HG03469 (cell line): ENCODE results near the gene HOXB8.

Source experiments
- ATAC-seq: cut with Tn5 transposase; IDR thresholded peaks from one replicate; pipeline ENCODE4 v1.9.1; 2021; ENCODE audit warnings: mild to moderate bottlenecking, moderate library complexity, moderate number of reproducible peaks; ENCODE audit not compliant: unreplicated experiment

The HOXB8 gene

DNA sequence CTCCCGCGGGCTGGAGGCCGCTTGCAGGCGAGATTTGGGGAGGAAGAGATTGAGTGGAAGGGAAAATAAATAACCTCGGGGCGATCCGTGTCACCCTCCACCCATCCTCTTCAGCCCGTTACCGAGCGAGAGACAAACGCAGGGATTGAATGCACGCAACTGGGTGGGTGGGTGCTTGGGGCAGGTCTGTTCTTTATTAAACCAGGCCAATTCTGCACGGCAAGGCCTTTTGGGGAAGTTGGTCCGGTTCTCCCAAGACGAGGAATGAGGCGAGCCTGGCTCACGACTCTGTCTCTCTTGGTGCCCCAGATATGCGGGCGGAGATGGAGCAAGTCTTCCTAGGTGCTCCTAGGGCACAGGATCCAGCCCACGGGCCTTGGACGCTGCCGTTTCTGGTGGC, 3.9 kb downstream of the HOXB8 start:
- no peak for ATAC-seq

DNA sequence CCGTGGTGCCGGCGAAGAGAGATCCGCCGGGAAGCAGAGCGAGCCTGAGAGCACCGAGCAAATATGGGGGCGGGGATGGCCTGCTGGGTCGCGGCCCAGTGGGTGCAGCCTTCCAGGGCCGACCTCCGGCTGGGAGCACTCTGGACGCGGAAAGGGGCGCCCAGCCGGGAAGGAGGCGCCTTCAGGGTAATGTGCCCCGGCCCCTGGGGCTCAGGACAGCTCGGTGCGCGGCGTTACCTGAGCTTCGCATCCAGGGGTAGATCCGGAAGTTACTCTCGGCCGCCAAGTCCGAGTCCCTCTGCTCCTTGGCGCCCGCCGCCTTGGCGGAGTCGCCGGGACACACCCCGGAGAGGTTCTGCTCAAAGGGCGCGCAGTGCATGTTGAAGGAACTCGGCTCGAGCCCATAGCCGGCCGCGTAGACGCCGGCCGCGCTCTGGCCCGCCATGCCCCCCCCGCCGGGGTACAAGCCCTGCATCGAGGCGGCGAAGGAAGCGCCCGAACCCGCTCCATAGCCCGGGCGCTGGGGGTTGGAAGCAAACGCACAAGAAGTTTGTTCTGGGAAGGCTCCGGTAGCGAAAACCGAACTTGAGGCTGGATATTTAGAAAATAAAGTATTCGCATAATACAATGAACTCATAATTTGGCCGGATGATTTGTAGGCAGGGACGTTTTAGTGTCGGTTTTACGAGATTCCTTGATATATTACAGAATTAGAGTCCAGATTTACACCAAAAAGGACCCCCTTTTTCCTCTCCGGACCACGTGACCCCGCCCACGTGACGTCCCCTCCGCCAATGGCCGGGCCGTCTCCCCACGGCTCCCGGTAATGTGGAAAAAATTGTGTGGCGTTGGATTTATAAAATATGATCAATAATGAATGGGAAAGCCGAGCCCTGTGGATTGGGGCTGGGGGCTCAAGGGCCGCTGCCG, 4.5 kb downstream of the HOXB8 start, which contains the start of gene HOXB7:
HOXB7 (minus strand) TSS at position 736 of the 930 bp plus-strand sequence; CDS start at position 637, 99 bp downstream.
- no peak for ATAC-seq

DNA sequence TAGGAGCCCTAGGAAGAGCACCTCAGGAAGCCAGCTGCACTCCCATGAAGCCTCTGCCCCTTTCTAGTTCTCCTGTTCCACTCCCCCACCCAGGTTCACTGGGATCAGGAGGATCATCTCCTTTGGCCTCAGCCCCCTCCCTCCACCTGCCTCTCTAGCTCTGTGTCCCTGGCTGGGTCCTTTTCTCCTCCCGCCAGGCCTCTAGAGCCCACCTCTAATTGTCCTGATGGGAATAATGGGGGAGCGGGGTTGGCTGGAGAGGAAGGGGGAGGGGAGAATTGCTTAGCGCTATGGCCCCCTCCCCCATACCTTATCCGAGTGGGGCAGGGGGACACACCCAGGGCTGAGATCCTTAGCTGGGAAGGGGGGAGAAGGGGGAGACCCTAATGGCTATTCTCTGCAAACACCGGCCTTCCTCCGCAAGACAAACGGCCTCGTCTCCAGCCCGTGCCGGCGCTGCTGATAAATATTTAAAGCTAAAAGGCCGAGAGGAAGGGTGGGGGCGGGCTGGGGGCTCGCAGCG, 5.3 kb downstream of the HOXB8 start:
- no peak for ATAC-seq

DNA sequence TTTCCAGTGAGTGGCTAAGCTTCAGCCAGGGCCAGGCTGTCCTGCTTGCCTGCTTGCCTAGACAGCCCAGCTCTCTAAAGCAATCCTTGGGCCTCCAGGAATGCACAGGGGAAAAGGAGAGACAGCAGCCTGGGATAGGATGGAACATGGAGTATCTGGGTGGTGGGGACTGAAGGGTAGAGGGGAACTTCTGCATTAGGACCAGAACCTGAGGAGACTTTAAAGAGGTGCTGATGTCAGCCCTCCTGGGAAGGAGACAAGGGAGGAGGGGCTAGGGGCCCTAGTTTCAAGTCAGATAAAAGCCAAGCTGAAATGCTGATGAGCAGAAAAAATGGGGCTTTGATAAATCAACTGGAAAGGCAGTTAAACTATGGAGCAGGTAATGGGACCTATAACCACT, 6.1 kb downstream of the HOXB8 start:
- ATAC-seq = no peak

DNA sequence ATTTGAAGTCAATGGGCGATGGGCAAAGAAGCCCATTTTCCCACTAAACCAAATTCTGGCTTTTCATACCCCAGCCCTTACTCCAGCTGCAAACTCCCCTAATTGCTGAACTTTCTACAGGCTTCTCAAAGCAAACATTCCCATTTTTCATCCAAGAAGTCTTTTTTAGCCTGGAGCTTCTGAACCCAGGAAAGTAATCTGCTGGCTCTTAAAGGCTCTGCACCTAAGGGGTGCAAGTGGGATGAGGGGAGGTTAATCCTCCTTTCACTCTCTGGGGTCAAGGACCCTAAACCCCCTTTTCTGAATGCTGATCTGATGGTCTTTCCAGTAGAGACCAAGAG, 6.6 kb downstream of the HOXB8 start:
- ATAC-seq = no peak

DNA sequence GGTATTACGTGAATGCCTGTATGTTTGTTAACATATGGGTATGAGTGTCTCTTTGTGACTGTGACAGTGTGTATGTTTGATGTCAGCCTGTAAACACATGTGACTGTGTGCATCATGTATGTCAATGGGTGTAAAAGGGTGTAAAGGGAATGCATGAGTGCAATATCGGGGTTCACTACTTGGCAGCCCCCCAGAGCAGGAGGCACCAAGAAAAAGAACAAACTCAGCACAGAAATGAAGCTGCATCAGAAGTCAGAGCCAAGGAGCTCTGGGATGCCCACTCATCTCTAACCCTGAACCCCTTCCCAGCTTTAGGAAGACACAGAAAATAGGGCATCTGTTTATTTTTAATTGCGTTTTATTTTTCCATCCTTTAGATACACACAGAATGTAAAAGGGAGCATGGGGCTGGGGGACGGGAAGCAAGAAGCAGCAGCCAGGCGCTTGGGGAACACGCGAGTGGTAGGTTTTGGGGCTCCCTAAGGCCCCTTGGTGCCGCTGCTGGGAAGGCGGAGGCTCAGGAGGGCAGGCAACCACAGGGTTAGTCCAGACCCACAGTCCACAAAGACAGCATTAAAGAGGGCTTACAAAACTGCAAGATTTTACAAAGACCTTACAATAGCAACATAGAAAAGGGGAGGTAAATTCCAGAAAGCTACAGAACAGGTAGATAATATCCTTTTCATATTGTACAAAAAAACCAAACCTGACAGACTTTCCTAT, 8.0 kb downstream of the HOXB8 start:
- ATAC-seq = no peak

DNA sequence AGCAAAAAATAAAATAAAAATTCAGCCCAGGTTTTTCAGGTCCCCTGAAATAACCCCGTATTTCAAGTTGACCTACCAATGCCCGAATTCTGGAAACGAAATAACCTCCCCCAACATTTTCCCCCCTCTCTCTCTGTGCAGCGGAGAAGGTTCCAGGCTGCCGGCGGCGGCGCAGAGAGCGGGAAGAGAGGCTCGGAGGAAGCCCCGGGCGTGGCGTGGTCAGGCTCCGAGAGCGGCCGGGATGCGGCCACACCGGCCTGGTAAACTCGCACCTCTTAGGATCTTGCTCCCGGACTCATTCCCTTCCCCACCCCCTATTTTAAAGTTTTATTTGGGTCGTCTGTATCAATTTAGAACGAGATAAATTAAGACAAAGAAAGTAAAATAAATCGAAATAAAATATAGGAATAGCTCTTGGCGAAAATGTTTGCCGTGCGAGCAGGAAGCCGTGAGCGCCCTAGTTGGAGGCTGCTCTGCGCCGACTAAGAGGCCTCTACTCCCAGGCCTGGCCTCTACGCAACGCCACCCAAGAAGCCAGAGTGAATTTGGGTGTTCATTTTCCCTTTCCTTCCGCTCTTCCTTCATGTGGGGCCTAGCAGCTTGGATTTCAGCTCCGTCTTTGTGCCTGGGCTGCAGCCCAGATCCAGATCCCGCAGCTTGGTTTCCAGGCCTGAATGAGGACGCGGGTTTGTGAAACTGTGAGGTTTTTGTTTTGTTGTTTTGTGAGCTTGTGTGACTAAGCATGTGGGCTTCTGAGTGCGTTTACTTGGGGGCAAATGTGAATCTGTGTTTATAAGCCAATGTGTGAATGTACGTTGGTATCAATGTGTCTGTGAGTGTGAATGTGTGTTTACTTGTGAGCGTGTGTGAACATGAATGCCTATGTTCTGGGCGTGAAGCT, 8.9 kb downstream of the HOXB8 start:
- ATAC-seq = no peak

DNA sequence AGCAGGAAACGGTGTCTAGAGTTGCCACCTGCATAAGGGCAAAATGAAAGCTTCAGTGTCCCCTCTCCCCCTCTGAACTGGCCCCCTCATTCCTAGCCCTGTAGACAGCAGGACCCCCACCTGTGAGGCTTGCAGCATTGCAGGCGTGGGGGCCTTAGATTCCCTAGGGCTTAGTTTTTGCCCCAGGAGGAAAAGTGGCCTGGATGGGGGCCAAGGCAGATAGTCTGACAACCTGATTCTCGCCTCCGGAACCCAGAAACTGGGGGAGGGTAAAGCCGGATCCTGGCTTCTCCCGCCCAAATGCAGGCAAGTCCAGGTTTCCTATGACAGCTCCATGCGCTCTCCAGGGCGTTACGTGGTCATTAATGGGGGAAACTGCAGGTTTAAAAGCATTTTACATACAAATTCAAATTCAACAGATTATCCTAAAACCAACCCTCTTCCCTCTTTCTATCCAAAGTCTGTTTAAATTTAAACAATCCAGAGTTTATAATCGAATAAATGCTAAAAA, 9.6 kb downstream of the HOXB8 start:
- ATAC-seq = no peak

DNA sequence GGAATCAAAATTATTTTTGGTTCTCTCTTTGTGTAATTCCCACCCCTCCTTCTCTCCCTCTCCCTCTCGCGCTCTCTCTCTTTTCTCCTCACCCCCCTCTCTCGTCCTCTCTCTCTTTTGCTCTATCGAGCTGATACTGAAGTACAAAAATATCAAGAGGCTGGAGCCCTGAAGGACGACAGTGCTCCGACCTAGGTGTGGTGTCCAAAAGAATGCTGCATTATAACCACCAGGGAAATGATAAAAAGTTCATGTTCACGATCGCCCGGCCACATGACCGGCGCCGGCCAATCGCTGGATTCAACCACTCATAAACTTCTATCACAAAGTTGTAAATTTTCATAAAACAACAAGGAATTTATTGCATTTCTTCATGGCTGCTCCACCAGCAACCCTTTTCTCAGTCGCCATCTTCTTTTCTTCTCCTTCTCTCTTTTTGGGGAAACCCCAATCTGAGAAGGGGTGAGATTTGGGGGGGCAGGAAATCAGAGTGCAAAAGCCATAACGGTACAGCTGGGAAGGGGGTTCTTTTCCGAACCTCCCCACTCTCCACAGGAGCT, 10.2 kb downstream of the HOXB8 start, which contains the start of gene HOXB6:
HOXB6 (minus strand) TSS at position 217 of the 560 bp plus-strand sequence. CDS start 6,836 bp downstream, outside the sequence.
- no peak for ATAC-seq

DNA sequence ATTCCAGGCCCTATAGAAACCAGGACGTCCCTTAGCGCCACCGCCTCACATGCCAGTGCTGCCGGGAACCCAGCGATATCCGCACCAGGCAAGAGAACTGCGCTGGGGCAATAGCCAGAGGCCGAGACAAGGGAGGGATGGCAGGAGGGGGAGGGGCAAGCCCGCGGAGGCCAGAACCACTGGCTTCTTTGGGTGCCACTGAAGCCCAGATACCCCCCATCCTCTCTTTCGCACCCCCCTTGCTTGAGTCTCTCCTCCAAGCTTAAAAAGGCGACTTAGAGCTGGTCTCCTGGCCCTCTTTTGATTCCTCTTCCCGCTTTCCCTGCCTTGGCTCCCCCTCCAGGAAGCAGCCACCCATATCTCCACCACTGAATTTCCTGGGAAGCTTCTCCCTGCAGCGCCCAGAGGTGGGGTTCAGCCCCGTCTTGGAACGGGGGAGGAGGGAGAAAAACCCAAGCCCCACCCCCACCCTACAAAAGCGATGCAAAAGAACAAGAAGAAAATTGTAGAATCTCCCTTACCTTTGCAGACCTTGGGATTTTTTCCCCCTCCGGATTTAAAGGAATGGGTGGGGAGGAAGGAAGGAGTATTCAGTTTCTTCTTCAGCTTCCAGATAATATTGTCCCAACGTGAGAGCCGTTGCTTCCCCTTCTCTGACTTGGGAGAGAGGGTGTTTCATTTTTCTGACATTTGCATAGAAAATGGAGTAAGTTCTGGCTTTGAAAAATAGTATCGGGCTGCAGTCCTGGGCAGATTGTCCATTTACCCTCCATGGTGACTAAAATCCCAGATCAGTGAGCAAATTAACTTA, 10.9 kb downstream of the HOXB8 start:
- ATAC-seq = no peak

DNA sequence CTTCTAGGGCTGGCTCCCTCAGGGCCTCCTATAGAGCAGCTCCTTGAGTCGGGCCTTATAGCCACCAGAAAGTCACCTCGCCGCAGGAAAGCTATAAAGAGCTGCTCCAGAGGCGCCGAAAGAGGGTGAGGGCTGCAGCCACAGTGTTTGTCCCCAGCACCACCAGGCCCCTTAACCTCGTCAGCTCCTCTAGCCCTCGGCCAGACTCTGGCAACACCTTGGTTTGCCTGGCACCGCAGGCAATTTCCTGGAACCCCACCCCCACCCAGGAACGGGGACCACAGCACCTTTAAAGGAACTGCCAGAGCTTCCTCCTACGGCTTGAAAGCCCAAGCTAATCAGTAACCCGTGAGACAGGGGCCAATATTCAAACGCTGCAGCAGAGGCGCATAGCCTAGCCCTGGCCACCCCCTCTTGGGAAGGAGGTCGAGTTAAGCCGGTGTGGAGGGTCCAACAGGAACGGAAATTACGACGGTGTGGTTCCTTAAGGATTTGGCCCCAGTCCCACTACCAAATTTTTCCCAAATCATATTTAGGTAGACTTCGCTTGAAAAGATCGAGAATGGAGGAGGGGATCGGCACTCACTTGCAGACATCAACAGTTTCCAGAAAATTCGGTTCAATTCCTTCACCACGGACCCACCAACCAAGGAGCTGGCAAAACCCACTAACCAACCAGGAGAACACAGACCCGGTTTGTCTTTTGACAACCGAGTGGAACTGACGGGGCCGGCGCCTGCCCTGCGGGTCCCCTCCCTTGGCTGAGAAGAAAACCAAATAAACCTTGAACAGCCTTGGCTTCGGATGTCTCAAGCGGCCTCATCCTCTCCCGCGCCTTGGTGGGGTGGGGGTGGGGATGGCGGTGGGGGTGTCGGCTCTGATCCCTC, 13.3 kb downstream of the HOXB8 start:
- ATAC-seq = no peak

DNA sequence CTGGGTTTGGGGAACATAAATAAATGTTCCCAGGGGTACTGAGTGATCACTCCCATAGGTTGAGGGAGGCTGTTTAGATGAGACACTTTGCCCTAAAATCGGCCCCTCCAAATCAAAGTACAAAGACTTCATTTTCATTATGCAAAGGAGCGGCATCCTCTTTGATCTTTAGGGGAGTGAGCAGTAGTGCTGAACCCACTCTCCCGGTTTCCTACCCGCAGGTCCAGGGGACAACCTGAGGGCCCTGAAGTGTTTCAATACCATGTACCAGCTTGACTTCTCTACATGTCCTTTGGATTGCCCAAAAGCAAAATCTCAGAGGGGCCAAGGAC, 13.9 kb downstream of the HOXB8 start:
- ATAC-seq = no peak

DNA sequence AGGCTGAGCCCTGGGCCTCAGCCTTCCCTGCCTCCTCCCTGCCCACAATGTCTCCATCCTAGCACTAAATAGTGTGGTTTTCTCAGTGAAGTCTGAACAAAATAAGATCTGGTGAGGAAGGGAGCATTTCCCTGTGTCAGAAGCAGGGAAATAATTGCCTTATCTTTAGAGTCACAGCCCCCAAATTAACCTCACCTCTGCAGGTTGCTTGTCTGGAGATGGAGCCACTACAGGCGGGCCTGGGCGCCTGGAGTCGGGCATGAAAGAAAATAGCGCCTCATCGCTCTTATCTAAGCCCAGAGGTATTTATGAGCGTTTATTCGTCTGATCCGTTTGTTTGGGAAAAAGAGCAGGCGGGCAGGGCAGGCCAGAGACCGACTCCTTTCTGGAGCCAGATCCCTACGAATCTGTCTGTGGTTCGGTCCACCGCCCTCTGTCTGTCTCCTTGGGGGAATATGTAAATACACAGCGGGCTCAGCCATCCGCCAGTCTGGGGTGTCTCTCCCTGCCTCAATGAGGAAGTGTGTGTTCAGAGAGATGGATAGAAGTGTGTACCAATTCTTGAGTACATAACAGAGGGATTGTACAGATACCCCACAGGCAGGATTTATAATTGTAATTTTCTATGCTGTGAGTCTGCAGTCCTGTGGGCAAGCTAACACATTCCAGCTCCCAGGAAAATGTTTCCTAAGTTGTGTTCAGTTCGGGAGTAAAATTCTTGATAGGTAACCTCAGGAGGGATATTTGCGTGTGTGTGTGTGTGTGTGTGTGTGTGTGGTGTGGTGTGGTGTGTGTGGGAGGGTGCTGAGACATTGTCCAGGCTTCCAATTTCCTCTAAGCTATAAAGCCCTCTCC, 14.6 kb downstream of the HOXB8 start:
- no peak for ATAC-seq

DNA sequence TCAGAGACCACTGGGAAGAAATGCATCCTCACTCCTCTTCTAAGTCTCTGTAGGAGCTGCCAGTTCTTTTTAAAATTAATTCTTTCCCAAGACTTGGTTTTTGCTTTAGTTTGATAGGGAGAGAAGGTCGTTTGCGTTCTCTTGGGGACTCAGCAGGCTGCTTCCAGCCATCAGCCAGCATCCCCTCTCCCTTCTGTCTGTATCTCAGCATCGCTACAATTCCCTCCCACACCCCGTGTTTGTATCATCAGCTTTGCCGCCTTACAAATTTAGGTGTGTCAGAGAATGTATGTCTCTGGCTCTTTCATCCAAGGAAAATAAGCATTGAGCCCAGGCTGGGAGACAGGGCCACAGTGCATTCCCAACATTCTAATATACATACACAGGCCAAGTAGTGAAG, 15.7 kb downstream of the HOXB8 start:
- ATAC-seq = no peak

DNA sequence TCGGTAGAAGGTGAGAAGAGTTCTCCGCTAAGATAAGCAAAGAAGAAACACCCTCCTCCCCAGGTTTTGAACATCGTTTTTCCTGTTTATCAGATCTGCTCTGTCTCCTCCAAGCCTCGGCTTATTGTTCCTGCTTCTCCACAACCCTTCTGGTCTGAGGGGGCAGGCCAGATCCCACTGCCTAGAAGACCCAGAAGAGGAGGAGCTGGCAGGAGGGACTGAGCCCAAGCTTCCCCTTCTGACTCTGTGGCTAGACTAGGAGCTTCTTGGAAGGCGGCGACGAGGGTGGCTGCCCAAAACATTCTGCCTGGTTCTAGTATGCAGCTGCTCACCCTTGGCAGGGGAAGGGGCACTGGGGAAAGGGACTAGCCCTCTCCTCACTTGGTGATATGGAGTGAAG, 16.4 kb downstream of the HOXB8 start:
- no peak for ATAC-seq

DNA sequence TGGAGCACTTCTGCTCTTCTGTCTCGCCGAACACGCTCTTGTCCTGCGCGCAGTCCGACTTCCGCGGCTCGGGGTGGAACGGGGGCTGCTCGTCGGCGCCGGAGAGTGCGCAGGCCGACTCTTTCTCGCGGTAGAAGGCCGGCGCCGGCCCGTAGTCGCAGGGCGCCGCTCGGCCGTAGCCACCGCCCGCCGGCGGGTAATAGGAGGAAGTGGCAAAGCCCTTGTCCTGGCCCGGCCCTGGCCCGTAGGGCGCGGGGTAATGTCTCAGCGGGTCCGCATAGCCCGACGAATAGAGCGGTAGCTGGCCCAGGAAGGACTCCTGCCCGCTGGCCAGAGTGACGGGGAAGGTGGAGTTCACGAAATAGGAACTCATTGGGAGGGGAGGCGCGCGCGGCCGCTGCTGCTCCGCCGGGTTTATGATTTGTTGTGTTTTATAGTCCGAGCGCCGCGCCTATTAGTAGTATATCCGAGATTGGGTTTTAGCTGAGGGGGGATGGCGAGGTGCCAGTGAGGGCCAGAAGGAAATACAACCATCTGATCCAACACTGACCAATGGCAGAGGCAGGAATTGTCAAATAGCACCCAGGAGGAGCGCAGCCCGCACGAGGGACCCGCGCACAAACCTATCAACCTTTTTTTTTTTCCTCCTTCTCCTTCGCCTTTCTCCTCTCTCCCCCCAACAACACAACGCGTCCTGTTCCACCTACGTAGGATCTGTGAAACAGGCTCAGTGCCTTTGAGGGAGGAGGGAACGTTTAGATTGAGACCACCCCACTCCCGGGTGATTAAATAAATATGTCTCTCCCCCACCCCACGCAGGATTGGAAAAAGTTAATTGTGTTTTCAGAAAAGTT, 17.1 kb downstream of the HOXB8 start:
- no peak for ATAC-seq

DNA sequence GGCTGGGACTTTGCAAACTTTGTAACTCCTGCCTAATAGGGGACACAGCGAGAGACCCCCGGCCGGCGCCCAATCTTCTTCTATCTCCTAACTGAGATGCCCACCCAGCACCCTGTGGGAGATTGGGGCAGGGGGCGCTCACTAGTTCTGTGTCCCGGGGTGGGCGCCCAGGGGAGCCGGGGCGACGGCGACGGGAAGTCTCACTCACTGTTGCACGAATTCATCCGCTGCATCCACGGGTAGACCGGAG, 17.6 kb downstream of the HOXB8 start:
- no peak for ATAC-seq
